M059J (cell line): ENCODE data around the gene CPXM2. TPM values are rescaled to one million over a fixed set of nuclear protein-coding genes. Genes with fewer than 3 reads are reported as not detected.

Experiments used
- DNase-seq: peaks from one replicate; pipeline ENCODE4 v3.0.0-alpha.2; 2012; ENCODE audit warnings: low read depth
- total RNA-seq: library from RNA; depleted of rRNA; stranded (reverse); fragments of >200 nt; shearing (Covaris generic); gene quantifications from 2 replicates; pipeline ENCODE4 v1.2.3, GENCODE V29; 2014

The CPXM2 gene
- total RNA-seq, 1 experiment from 2014 or later: not detected

DNA sequence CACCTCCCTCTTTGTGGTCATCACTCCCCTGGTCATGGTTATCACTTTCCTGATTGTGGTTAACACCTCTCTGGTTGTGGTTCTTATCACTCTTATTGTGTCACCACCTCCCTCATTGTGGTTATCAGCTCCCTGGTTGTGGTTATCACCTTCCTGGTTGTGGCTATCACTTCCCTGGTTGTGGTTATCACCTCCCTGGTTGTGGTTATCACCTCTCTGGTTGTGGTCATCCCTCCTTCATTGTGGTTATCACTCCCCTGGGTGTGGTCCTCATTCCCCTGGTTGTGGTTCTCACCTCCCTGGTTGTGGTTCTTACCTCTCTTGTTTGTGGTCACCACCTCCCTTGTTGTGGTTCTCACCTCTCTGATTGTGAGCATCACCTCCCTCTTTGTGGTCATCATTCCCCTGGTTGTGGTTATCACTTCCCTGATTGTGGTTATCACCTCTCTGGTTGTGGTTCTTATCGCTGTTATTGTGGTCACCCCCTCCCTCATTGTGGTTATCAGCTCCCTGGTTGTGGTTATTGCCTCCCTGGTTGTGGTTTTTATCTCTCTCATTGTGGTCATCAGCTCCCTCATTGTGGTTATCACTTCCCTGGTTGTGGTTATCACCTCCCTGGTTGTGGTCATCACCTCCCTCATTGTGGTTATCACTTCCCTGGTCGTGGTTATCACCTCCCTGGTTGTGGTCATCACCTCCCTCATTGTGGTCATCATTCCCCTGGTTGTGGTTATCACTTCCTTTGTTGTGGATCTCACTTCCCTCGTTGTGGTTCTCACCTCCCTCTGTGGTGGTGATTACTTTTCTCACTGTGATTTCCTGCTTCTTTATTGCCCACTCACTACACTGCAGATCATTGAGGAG, 118.7 kb downstream of the CPXM2 start:
- DNase-seq: no peak

DNA sequence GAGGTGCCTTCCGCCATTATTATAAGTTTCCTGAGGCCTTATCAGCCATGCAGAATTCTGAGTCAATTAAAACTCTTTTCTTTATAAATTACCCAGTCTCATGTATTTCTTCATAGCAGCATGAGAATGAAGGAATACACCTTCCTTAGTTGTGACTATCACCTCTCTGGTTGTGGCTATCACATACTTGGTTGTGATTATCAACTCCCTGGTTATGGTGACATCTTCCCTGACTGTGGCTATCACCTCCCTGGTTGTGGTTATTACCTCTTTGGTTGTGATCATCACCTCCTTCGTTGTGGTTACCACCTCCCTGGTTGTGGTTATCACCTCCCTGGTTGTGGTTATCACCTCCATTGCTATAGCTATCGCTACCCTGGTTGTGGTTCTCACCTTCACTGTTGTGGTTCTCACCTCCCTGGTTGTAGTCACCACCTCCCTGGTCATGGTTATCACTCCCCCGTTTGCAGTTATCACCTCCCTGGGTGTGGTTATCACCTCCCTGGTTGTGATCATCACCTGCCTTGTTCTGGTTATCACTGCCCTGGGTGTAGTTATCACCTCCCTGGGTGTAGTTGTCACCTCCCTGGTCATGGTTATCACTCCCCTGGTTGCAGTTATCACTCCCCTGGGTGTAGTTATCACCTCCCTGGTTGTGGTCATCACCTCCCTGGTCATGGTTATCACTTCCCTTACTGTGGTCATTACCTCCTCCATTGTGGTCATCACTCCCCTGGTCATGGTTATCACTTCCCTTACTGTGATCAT, 119.5 kb downstream of the CPXM2 start:
- no peak for DNase-seq

DNA sequence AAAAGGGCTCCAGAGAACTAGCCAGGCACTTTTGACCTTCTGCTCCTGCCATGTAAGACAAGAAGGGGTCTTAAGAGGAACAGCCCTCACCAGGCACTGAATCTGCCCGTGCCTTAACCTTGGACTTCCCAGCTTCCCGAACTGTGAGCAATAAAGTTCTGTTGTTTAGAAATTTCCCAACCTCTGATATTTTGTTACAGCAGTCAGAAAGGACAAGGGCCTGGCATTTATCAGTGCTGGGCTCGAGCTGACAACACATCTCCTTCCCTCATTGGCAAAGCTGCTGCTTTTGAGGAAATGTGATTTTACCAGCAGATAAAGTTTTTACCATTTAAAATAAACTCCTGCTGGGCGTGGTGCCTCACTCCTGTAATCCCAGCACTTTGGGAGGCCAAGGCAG, 122.0 kb downstream of the CPXM2 start:
- no peak for DNase-seq

DNA sequence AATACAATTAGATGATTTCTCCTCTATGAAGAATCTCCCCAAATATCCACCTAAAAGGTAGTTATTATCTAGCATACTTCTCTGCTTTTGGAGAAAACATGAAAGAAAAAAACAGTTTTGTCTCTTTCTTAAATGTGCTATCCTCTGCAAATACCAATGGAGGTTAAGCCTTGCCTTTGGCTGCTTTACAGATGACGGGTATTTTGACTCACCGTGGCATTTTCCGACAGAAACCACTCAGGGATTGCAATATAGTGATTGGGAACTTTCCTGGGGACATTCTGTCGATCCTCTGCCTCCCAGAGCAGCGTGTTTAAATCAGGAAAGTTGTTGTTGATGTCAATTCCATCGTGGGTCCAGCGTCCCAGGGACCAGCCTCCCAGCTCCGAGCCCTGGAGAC, 124.8 kb downstream of the CPXM2 start:
- DNase-seq: no peak

DNA sequence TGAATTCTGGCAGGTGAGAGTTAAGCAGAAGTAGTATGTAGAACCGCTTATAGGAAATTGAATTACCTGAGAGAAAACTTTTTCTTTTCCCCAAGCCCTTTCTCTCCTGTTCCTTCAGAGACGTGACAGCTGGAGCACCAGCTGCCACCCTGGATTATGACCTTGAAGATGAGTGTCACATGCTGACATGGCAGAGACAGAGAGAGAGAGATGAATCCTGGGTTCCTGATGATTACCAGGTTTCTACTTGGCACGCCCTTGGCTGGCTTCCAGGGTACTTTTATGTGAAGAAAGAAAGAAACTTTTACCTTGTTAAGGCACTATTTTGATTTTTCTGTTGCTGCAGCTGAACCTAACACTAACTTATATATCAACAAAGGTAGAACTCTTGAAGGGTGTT, 125.6 kb downstream of the CPXM2 start:
- no peak for DNase-seq

DNA sequence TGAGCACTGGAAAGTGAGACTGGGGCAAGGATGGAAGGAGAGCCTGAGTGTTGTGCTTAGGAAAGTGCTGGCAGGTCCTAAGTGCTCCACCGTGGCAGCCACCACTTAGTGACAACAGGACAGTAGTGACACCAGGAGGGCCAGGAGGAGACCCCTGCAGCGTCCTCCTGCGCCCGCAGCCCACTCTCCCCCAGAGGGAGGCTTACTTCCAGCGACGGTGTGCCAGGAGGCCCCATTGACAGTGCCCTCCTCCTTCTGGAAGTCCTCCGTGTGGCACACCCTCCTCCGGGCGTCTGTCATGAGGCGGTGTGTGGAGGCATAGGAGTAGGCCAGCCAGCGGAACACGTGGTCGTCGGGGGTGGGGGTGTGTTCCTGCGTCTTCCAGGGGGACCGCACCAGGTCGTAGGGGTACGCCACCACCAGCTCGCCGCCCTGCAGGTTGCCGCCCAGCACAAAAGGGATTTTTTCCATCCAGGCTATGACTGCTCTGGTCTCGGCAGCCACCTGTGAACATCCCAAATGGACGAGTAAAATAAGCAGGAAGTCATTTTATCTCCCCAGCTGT, 129.9 kb downstream of the CPXM2 start:
- DNase-seq: no peak

DNA sequence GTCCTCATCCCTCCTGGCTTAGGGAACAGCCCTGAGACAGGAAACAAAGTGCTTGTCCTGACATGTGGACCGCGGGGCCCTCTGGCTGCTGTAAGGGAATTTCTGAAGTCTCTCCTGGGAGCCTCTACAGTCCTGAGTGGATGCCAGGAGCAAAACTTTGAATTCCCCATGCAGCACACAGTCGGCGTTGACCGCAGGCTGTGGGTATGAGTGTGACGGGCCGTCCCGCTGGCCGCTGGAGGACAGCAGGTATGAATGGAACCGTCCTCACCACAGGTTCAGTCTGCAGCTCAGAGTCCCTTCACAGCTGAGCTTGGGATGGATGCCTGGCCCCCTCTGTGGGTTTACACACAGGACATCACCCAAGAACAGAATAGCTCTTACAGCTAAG, 130.6 kb downstream of the CPXM2 start:
- DNase-seq: no peak

DNA sequence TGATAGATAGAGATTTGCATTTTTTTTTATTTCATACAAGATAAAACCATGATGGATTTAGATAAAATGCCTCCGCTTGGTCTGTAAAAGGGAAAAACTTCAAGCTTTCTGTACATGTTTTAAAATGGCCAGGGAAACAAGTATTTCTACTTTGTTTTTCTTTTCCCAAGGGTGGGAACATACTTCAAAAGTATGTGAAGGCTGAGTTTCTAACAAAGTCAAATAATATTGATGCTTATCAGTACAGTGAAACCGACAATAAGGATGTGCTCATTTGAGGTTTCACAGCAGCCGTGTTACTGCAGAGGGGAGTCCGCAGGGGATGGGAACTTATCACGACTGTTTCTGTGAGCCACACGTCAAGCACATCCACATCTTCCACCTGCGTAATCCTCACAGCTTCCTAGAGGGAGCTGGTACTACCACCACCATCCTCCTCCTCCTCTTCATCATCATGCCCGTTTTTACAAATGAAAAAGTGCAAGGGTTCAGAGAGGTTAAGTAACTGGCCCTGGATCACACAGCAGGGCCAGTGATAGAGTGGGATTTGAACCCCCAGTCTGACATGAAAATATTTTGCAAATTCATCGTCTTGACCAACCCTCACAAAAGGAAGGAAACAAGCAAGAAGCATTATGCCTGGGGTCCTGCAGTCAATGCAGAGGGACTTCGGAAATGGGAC, 131.1 kb downstream of the CPXM2 start:
- DNase-seq: no peak

DNA sequence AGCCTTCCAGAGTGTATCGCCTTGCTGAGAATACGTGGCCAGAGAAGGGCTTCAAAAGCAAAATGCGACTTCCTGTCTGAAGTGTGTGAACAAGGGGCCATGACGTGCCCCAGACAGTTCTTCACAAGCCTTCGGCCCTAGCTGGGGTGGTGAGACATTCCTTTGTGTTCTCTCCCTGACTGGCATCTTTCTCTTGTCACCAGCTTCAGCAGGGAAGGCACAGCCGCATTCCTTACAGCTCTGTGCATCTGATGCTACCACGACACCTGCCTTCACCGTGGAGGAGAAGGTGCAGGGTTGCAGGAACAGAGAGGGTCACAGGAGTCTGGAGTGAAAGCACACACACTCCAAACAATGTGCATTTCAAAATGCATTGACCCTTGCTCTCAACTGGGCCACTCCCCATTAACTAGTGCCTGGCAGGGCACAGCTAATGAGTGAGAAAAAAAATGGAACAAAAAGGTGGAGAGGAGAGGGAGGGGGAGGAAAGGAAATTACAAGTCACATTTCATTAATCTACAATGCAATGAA, 132.0 kb downstream of the CPXM2 start:
- DNase-seq: no peak

DNA sequence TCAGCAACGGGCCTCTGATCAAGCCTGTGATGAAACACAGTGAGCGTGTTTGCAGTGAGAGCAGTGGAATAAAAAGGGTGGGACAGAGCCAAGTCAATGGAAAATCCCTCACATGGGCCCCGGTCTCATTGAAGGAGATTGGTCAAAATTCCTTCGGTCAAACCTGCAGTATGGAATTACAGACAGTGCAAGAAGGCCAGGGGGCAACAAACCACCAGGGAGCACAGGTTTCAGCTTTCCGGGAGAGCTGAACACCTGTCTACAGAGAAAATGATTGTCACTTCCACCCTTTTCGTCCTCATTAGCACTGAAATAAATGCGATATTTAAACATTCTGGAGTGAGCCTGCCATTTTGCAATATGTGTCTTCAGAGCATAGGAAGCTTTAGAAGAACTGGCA, 132.6 kb downstream of the CPXM2 start:
- no peak for DNase-seq

DNA sequence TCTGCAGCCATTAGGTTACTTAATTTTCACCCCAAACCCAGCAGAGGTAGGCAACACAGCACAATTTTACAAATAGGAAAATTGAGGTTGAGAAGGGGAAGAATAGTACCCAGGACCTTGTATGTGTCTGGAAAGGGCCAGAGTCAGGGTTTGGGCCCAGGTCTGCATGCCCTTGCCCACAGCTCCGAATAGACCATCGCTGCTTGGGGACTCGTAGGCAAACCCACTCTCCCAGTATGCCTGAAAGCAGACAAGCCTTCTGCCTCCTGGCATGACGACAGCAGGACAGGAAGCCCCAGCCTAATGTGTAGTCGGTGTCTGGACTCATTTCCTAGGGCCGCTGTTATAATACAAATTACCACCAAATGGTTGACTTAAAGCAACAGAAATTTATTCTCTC, 133.8 kb downstream of the CPXM2 start:
- DNase-seq: no peak

DNA sequence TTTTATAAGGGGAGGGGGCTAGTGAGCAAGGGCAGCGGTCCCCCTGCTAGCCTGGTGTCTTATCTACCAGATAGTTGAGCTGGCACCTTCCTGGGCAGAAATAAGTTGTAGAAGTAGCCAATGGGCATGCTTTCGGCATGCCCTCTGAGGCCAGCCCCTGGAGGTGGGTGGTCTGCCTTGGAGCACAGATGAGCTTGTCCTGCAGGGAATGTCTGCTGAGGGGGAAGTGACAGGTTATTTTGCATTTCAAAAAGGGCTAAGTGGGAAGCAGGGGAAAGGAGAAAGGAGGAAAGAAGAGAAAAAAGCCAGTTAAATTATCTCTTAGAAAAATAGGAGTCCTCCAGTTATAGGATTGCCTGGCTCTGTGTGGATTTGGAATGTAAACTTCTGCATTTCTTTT, 136.5 kb downstream of the CPXM2 start:
- DNase-seq: no peak

DNA sequence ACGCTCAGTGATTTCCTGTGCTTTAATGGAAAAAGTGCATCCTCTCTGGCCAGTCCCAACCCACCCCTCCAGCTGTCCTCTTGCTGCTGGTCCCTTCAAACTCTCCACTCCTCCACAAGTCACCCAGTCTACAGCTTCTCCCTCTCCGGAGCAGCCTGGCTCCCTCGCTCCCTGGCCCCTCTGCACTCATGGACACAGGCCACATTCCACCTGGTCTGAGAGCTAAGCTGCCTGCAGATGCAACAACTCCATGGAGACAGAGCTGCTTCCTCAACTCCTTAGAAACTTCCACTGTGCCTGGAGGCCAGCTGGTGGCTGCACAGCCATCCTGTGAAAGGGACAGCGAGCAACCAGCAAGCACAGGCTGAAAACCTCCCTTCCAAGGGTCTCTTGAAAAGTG, 137.5 kb downstream of the CPXM2 start:
- no peak for DNase-seq

DNA sequence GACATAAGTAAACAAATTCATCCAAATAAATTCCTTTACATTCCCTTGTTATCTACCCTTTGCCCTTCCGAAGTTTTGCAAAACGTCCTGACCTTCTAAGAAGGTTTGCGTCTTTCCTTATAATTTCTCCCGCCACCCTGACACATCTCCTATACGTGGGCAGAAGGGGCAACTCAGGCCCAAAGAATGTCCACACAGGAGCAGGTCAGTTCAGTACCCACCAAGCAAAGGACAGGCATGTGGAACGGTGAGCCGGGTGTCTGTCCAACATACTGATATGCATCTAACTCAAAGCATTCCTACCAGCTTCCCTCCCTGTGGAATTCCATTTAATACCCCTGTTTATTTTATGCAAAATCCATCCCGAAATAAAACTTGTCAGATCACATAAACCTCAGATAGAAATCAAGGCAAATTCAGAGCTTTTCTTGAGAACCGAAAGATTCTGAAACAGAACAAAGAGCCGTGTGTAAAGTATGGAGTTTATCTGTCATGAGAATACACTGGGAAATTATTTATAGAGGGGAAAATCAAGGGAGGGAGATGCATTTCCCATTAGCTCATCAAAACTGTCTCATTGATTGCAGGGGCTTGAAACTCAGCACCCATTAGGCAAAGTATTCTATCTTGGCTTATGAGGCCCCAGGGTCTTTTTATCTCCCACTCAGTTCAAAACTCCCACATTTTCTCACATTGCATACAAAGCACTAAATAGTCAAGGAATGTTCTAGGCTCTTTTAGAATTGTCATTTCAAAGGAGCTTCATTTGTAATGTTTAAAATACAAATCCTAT, 140.1 kb downstream of the CPXM2 start:
- DNase-seq: no peak

DNA sequence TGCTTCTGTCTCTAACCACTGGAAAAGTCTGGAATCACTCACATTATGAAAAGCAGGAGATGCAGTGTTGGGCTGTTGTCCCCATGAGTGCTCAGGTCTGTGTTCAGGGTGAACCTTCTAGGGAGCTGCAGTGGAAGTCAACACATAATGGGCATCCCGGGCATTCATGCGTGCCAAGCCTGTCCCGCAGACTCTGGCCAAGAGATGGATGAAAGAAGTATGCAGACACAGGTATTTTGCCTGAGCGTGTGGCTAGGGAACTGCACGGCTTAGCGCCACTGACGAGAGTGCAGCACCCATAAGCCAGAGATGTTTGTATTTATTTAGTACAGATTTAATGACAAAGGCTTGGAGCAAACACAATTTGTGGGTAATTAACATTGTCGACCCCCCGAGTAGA, 140.7 kb downstream of the CPXM2 start:
- no peak for DNase-seq

DNA sequence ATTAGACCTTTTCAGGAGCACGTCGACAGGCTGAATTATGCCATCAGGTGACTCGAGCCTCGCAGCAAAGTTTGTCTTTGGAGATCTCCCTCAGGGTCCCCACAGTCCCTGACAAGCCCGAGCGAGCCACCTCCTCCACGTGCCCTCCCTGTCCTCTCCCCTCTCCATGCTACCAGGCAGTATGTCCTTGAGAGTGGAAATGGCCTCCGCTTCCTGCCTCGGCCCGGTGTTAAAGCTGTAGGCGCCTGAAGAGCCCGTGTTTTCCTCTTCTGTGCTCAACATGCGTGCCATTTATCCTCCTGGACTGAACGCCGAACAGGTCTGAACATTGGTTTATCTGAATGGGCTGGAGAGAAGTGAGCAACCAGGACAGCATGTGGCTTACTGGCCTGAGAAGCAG, 142.9 kb downstream of the CPXM2 start:
- DNase-seq: no peak

DNA sequence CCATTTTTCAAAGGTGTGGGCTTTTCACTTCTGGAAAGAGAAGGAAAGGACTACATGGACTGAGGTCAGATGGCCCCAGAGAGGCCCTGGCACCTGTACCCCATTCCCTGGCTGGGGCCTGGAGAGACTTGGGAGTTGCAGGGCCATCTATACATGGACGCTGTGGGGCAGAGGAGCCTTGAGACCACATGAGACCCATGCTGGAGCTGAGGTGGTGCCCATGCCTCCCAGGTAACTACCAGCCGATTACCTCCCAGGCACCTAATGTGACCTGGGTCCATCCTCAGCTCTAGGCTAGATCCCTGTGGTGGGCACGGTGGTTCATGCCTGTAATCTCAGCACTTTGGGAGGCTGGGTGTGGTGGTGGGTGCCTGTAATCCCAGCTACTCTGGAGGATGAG, 144.2 kb downstream of the CPXM2 start:
- no peak for DNase-seq

DNA sequence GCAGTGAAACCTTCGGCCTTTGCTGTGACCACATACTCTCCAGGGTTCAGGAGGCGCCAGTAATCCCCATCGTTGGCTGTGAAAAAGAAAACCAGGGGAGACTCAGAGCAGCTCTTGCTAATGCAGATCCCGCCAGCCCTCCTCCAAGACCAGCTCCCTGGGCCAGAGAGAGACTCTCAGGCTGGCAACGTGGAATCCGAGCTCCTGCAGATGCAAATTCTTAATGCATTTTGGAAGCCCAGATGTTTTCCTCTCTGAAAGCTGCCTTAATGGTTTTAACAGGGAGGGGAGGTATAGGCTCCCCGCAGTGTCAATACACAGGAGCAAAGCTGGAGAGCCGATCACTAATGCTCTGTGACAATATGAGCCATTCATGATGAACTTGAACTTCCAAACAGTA, 144.7 kb downstream of the CPXM2 start:
- DNase-seq: no peak

DNA sequence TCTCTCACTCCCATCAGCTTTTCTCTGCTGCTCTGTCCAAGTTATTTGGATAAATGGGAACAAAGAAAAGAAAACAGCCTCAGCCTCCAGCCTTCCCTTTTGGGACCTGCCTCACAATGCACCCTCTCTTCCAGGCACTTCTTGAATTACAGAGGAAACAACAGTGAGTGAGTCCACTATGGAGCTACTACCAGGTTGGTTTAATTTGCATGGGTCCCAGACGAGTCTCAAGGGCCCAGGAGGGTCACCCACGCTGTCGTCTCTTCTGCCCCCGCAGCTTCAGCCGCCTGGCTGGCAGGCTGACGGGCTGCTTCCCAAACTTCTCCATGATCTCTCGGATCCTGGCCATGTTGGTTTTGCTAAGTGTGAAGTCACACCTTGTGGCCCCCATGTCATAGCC, 145.1 kb downstream of the CPXM2 start:
- DNase-seq: no peak

DNA sequence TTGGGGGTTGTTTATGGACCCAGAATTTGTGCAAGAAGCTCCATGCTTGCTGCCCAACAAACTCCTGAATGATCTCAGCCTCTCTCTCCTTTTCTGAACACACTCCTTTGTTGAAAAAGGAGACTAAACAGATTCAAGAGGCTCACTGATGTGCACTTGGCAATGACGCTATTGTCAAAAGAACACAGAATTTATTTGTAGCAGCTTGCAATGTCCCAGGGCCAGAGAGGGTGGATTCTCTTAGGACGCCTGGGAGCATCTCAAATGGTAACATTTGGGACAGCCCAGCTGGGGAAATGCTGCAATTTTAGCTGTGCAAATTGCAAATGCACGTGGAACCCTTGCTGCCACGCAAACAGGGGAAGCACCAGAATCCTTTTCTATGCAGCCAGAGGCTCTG, 145.5 kb downstream of the CPXM2 start:
- DNase-seq: no peak

DNA sequence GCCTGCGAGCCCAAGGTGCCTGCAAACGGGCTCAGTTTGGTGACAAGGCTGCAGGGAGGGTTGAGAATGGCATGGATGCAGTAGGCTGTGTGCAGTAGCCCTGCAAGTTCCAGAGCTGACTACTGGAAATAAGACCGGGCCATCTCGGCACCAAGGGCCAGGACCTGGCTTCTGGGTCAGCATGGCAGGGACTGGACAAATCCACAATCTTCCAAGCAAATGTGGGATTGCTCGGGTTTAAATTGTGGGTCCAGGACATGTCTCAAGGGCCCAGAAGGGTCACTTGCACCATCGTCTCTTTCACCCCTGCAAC, 147.4 kb downstream of the CPXM2 start:
- no peak for DNase-seq
